ENCODE data around the gene RAB26.

DNA sequence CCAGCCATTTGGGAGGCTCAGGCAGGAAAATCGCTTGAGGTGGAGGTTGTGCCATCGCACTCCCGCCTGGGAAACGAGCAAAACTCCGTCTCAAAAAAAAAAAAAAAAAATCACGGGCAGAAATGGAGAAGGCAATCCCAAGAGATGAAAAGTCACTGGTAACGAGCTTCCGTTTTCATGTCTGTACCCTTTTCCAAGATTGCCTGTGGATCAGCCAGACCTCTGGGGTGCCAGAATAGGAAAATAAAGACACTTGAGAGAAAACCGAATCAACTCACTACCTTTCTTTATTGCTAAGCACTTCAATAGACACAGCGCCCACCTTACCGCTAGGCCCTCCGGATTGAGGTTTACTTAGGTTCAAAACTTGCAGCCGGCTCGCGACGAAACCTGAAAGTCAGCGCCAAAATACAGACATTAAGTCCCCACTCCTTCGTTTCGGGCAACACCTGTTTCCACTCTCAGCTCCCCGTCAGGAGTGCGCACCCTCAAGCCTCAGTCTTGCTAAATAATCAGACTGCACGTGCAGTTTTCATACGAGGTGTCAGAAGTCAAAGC, 6.2 kb downstream of the RAB26 start:
- TF ChIP-seq CTCF (tag by site-specific recombination; IDR thresholded peaks at IDR 0.05) (peak; percentile 12; the same call in 1 of the 2 replicates), SALL2 (tag by site-specific recombination; IDR thresholded peaks at IDR 0.05; ENCODE audit: borderline replicate concordance) (no peak)

Data from HEK293 (cell line).